ENCODE data around the gene STMN3.

- TF ChIP-seq EZH2 (IDR thresholded peaks at IDR 0.05) = no peak
- TF ChIP-seq POLR2AphosphoS5 (IDR thresholded peaks at IDR 0.05; ENCODE audit: borderline replicate concordance, low read depth, low read length) = no peak; the same call in 1 of the 2 replicates
- no peak for TF ChIP-seq FOXP2 (optimal IDR thresholded peaks at IDR 0.05; ENCODE audit: control extremely low read depth, extremely low read length, insufficient read depth)
Observed at GRCh38 chr20:63695424-63696305, 42.4 kb upstream of the STMN3 start.

Measured in SK-N-MC (cell line).